WTC11 (cell line): ENCODE data around the gene TUBB2B. TPM values are rescaled to one million over a fixed set of nuclear protein-coding genes. Genes with fewer than 3 reads are reported as not detected.

Experiments used
- ATAC-seq: fragments of 200-7000 bp; cut with Tn5 transposase; 2 replicates; pipeline ENCODE4 v1.10.0; 2021; ENCODE audit warnings: mild to moderate bottlenecking, moderate library complexity
- CTCF ChIA-PET: fragments of 300-600 bp; sonication (Branson Sonifier 250); formaldehyde crosslinking; loops from one replicate; lab custom pipeline; 2021; ENCODE audit warnings: antibody characterized with exemption; lab: Charles Lee
- POLR2A ChIA-PET: fragments of 350-600 bp; sonication (Branson Sonifier 250); formaldehyde crosslinking; loops from one replicate; lab custom pipeline; 2021; ENCODE audit warnings: antibody characterized with exemption; lab: Charles Lee
- DNase-seq: peaks from one replicate; pipeline ENCODE4 v3.0.0; 2021; ENCODE audit warnings: low spot score
- H3K27ac Mint-ChIP-seq: 2 replicates; pipeline ENCODE4 v1.8.0; 2021; ENCODE audit warnings: mixed read lengths
- H3K27me3 Mint-ChIP-seq: 2 replicates; pipeline ENCODE4 v1.8.0; 2021; ENCODE audit warnings: low read depth, mild to moderate bottlenecking, moderate library complexity, mixed read lengths
- H3K36me3 Mint-ChIP-seq: 2 replicates; pipeline ENCODE4 v1.8.0; 2021; ENCODE audit warnings: mixed read lengths
- H3K4me1 Mint-ChIP-seq: 2 replicates; pipeline ENCODE4 v1.8.0; 2022; ENCODE audit warnings: mixed read lengths
- H3K4me3 Mint-ChIP-seq: 2 replicates; pipeline ENCODE4 v1.8.0; 2021; ENCODE audit warnings: mild to moderate bottlenecking, moderate library complexity, mixed read lengths
- H3K9me3 Mint-ChIP-seq: 2 replicates; pipeline ENCODE4 v1.8.0; 2021; ENCODE audit warnings: mixed read lengths
- ATF1 ChIP-seq: sonication (generic); formaldehyde crosslinking; IDR thresholded peaks from 2 replicates; pipeline ENCODE4 v1.8.1; 2023; ENCODE audit warnings: mild to moderate bottlenecking, moderate library complexity, missing genetic modification reagents
- CREM ChIP-seq: sonication (generic); formaldehyde crosslinking; IDR thresholded peaks from 2 replicates; pipeline ENCODE4 v1.8.1; 2022; ENCODE audit warnings: mild to moderate bottlenecking, missing genetic modification reagents, moderate library complexity
- ESRRA ChIP-seq: sonication (generic); formaldehyde crosslinking; IDR thresholded peaks from 2 replicates; pipeline ENCODE4 v1.8.1; 2022; ENCODE audit warnings: mild to moderate bottlenecking, missing genetic modification reagents, borderline replicate concordance
- FOXJ3 ChIP-seq: sonication (generic); formaldehyde crosslinking; IDR thresholded peaks from 2 replicates; pipeline ENCODE4 v1.9.0; 2021; ENCODE audit warnings: missing genetic modification reagents, mild to moderate bottlenecking, borderline replicate concordance
- FOXK1 ChIP-seq: sonication (generic); formaldehyde crosslinking; IDR thresholded peaks from 2 replicates; pipeline ENCODE4 v1.8.0; 2022; ENCODE audit warnings: mild to moderate bottlenecking, moderate library complexity, missing genetic modification reagents
- FOXP1 ChIP-seq: sonication (generic); formaldehyde crosslinking; IDR thresholded peaks from 2 replicates; pipeline ENCODE4 v1.8.0; 2022; ENCODE audit warnings: missing genetic modification reagents, mild to moderate bottlenecking, moderate library complexity, borderline replicate concordance
- GABPB1 ChIP-seq: sonication (generic); formaldehyde crosslinking; IDR thresholded peaks from 2 replicates; pipeline ENCODE4 v1.8.1; 2023; ENCODE audit warnings: mild to moderate bottlenecking, missing genetic modification reagents
- GRHL2 ChIP-seq: fragments of 250-450 bp; sonication (Bioruptor Pico); IDR thresholded peaks from 2 replicates; pipeline ENCODE4 v1.8.0; 2022; ENCODE audit warnings: mild to moderate bottlenecking, moderate library complexity; ENCODE audit not compliant: insufficient replicate concordance, severe bottlenecking
- NR1H2 ChIP-seq: sonication (generic); formaldehyde crosslinking; IDR thresholded peaks from 2 replicates; pipeline ENCODE4 v1.9.0; 2021; ENCODE audit warnings: mild to moderate bottlenecking, moderate library complexity, missing genetic modification reagents
- TEAD1 ChIP-seq: sonication (generic); formaldehyde crosslinking; IDR thresholded peaks from 2 replicates; pipeline ENCODE4 v1.8.0; 2022; ENCODE audit warnings: mild to moderate bottlenecking, missing genetic modification reagents
- TP53 ChIP-seq: sonication (generic); formaldehyde crosslinking; IDR thresholded peaks from 2 replicates; pipeline ENCODE4 v1.8.1; 2023; ENCODE audit warnings: mild to moderate bottlenecking, missing genetic modification reagents
- ZNF138 ChIP-seq: sonication (generic); formaldehyde crosslinking; conservative IDR thresholded peaks from 2 replicates; pipeline ENCODE4 v1.8.1; 2022; ENCODE audit warnings: mild to moderate bottlenecking, moderate library complexity, missing genetic modification reagents
- ZNF317 ChIP-seq: sonication (generic); formaldehyde crosslinking; IDR thresholded peaks from 2 replicates; pipeline ENCODE4 v1.8.1; 2023; ENCODE audit warnings: low read depth, mild to moderate bottlenecking, moderate library complexity, missing genetic modification reagents, borderline replicate concordance
- ZNF416 ChIP-seq: fragments of 250-450 bp; sonication (Bioruptor Pico); IDR thresholded peaks from 2 replicates; pipeline ENCODE4 v1.9.0; 2021; ENCODE audit warnings: mild to moderate bottlenecking, inconsistent platforms
- total RNA-seq: library from RNA; stranded (reverse); gene quantifications from 3 replicates; pipeline ENCODE4 v1.2.3, GENCODE V29; 2021
- TF ChIP-seq, protein P1 (sequence below): fragments of 250-450 bp; sonication (Bioruptor Pico); conservative IDR thresholded peaks from 2 replicates; pipeline ENCODE4 v1.9.0; 2021; ENCODE audit warnings: mild to moderate bottlenecking
- TF ChIP-seq, protein P2 (sequence below): sonication (generic); formaldehyde crosslinking; IDR thresholded peaks from 2 replicates; pipeline ENCODE4 v1.8.1; 2023; ENCODE audit warnings: mild to moderate bottlenecking, missing genetic modification reagents, moderate library complexity
- TF ChIP-seq, protein P3 (sequence below): sonication (generic); formaldehyde crosslinking; IDR thresholded peaks from 2 replicates; pipeline ENCODE4 v1.8.1; 2023; ENCODE audit warnings: mild to moderate bottlenecking, moderate library complexity, missing genetic modification reagents
- TF ChIP-seq, protein P4 (sequence below): sonication (generic); formaldehyde crosslinking; IDR thresholded peaks from 2 replicates; pipeline ENCODE4 v1.8.1; 2023; ENCODE audit warnings: mild to moderate bottlenecking, missing genetic modification reagents, moderate library complexity
- TF ChIP-seq, protein P5 (sequence below): sonication (generic); formaldehyde crosslinking; IDR thresholded peaks from 2 replicates; pipeline ENCODE4 v1.8.0; 2023; ENCODE audit warnings: mild to moderate bottlenecking, missing genetic modification reagents
- TF ChIP-seq, protein P6 (sequence below): sonication (generic); formaldehyde crosslinking; IDR thresholded peaks from 2 replicates; pipeline ENCODE4 v1.8.1; 2022; ENCODE audit warnings: missing genetic modification reagents, borderline replicate concordance
- TF ChIP-seq, protein P7 (sequence below): fragments of 250-450 bp; sonication (Bioruptor Pico); IDR thresholded peaks from 2 replicates; pipeline ENCODE4 v1.9.0; 2021; ENCODE audit warnings: mild to moderate bottlenecking

Gene TUBB2B
- total RNA-seq, 1 experiment from 2014 or later, result 591 TPM

DNA sequence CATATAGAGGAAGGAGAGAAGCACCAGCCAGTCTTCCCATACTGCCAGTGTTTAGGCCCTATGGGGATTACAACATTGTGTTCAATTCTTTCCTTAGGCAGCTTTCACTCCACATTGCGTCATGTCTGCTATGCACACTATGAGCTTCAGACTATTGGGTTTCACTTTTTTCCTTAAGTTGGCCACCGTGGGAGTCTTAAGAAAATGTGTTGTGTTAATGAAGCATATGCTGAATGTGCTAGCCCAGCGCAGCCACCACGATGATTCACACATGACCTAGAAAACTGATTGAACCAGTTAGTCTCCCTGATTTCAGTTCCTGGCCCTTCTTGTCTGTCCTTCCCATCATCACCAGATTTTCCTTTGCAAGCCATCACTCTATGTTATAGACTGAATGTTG is 21.5 kb downstream of the TUBB2B start:
- CTCF ChIA-PET, result no interaction called here

DNA sequence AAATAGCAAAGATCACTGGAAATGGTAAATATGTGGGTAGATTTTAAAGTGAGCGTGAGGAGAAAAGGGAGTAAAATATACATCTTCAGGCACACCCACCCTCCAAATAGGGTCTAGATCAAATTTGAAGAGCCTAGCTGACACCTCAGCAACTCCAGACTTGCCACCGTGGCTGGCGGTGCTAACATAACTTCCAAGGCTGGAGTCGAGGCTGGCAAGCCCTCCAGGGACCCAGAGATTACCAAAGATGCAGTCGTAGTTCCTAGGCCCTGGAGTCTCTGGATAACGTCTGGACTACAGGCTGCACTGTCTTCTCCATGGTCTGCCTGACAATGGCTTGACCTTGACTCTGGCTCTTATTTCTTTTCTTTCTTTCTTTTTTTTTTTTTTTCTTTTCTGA is 22.5 kb downstream of the TUBB2B start:
- POLR2A ChIA-PET, result no interaction called here
- TF ChIP-seq FOXJ3 (CRISPR knock-in tag) (no peak), NR1H2 (no peak), FOXP1 (CRISPR knock-in tag) (no peak), GRHL2 (CRISPR knock-in tag) (no peak), ZNF416 (CRISPR knock-in tag) (no peak), ESRRA (CRISPR knock-in tag) (no peak), TP53 (CRISPR knock-in tag) (no peak), ZNF317 (CRISPR knock-in tag) (no peak), CREM (CRISPR knock-in tag) (no peak), TEAD1 (CRISPR knock-in tag) (no peak), ZNF138 (CRISPR knock-in tag) (no peak), FOXK1 (CRISPR knock-in tag) (no peak)
- TF ChIP-seq, protein P1, sequence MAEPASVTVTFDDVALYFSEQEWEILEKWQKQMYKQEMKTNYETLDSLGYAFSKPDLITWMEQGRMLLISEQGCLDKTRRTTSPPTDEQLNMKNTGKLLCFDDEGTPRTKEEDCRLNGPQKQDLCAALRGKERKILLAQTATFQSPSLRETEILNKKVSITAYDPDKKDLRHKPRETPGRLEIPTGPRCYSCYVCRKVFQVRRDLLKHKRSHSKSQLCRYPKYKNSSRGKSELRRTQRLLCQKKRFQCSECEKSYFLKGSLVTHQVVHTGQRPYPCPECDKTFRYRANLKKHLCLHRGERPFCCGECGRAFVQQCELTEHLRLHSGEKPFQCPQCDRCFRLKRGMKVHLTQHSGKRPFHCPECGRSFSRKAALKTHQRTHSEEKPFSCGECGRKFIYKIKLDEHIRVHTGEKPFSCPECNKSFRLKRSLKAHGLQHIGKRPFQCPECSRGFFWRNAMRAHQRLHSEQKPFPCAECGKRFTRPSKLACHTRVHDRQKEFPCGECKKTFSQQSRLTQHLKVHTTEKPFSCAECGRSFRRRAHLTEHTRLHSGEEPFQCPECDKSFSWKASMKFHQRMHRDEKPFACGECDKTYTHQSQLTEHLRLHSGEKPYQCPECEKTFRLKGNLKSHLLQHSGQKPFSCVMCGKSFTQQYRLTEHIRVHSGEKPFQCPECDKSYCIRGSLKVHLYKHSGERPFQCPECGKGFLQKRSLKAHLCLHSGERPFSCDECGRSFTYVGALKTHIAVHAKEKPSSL (CRISPR knock-in tag), result no peak
- TF ChIP-seq, protein P2, sequence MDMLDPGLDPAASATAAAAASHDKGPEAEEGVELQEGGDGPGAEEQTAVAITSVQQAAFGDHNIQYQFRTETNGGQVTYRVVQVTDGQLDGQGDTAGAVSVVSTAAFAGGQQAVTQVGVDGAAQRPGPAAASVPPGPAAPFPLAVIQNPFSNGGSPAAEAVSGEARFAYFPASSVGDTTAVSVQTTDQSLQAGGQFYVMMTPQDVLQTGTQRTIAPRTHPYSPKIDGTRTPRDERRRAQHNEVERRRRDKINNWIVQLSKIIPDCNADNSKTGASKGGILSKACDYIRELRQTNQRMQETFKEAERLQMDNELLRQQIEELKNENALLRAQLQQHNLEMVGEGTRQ (CRISPR knock-in tag), result no peak
- TF ChIP-seq, protein P3, sequence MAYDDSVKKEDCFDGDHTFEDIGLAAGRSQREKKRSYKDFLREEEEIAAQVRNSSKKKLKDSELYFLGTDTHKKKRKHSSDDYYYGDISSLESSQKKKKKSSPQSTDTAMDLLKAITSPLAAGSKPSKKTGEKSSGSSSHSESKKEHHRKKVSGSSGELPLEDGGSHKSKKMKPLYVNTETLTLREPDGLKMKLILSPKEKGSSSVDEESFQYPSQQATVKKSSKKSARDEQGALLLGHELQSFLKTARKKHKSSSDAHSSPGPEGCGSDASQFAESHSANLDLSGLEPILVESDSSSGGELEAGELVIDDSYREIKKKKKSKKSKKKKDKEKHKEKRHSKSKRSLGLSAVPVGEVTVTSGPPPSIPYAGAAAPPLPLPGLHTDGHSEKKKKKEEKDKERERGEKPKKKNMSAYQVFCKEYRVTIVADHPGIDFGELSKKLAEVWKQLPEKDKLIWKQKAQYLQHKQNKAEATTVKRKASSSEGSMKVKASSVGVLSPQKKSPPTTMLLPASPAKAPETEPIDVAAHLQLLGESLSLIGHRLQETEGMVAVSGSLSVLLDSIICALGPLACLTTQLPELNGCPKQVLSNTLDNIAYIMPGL (CRISPR knock-in tag), result no peak
- TF ChIP-seq, protein P4, sequence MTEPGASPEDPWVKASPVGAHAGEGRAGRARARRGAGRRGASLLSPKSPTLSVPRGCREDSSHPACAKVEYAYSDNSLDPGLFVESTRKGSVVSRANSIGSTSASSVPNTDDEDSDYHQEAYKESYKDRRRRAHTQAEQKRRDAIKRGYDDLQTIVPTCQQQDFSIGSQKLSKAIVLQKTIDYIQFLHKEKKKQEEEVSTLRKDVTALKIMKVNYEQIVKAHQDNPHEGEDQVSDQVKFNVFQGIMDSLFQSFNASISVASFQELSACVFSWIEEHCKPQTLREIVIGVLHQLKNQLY (CRISPR knock-in tag), result no peak
- TF ChIP-seq, protein P5, sequence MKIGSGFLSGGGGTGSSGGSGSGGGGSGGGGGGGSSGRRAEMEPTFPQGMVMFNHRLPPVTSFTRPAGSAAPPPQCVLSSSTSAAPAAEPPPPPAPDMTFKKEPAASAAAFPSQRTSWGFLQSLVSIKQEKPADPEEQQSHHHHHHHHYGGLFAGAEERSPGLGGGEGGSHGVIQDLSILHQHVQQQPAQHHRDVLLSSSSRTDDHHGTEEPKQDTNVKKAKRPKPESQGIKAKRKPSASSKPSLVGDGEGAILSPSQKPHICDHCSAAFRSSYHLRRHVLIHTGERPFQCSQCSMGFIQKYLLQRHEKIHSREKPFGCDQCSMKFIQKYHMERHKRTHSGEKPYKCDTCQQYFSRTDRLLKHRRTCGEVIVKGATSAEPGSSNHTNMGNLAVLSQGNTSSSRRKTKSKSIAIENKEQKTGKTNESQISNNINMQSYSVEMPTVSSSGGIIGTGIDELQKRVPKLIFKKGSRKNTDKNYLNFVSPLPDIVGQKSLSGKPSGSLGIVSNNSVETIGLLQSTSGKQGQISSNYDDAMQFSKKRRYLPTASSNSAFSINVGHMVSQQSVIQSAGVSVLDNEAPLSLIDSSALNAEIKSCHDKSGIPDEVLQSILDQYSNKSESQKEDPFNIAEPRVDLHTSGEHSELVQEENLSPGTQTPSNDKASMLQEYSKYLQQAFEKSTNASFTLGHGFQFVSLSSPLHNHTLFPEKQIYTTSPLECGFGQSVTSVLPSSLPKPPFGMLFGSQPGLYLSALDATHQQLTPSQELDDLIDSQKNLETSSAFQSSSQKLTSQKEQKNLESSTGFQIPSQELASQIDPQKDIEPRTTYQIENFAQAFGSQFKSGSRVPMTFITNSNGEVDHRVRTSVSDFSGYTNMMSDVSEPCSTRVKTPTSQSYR, result no peak
- TF ChIP-seq, protein P6, sequence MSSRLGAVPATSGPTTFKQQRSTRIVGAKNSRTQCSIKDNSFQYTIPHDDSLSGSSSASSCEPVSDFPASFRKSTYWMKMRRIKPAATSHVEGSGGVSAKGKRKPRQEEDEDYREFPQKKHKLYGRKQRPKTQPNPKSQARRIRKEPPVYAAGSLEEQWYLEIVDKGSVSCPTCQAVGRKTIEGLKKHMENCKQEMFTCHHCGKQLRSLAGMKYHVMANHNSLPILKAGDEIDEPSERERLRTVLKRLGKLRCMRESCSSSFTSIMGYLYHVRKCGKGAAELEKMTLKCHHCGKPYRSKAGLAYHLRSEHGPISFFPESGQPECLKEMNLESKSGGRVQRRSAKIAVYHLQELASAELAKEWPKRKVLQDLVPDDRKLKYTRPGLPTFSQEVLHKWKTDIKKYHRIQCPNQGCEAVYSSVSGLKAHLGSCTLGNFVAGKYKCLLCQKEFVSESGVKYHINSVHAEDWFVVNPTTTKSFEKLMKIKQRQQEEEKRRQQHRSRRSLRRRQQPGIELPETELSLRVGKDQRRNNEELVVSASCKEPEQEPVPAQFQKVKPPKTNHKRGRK, result no peak
- TF ChIP-seq, all 79 proteins: peak for 0
- Mint-ChIP-seq H3K4me1 (peaks cover 43% of the 10 kb centered on the region), H3K9me3 (peaks cover 5% of the 10 kb centered on the region), H3K36me3 (peaks cover 4% of the 10 kb centered on the region; the same call in 1 of the 2 replicates), H3K4me3 (no peak overlapping the region), H3K27ac (no peak overlapping the region), H3K27me3 (no peaks in the 10 kb centered on the region; the same call in 1 of the 2 replicates)
- DNase-seq, result no peak
- no peak for ATAC-seq
- CTCF ChIA-PET, result interaction anchor here (1.0 kb wide), 1 partner anchor 9 kb away, joined by 3 read pairs; no protein-coding TSS in a partner anchor

More for the DNA sequence above, 21.5 kb downstream of the TUBB2B start:
- Mint-ChIP-seq H3K36me3 (no peaks in the 10 kb centered on the region), H3K4me3 (no peak overlapping the region), H3K9me3 (no peaks in the 10 kb centered on the region), H3K27ac (no peak overlapping the region), H3K4me1 (peaks cover 37% of the 10 kb centered on the region), H3K27me3 (no peaks in the 10 kb centered on the region)
- peak; percentile 83 for TF ChIP-seq GABPB1 (CRISPR knock-in tag)
- TF ChIP-seq, protein P7, sequence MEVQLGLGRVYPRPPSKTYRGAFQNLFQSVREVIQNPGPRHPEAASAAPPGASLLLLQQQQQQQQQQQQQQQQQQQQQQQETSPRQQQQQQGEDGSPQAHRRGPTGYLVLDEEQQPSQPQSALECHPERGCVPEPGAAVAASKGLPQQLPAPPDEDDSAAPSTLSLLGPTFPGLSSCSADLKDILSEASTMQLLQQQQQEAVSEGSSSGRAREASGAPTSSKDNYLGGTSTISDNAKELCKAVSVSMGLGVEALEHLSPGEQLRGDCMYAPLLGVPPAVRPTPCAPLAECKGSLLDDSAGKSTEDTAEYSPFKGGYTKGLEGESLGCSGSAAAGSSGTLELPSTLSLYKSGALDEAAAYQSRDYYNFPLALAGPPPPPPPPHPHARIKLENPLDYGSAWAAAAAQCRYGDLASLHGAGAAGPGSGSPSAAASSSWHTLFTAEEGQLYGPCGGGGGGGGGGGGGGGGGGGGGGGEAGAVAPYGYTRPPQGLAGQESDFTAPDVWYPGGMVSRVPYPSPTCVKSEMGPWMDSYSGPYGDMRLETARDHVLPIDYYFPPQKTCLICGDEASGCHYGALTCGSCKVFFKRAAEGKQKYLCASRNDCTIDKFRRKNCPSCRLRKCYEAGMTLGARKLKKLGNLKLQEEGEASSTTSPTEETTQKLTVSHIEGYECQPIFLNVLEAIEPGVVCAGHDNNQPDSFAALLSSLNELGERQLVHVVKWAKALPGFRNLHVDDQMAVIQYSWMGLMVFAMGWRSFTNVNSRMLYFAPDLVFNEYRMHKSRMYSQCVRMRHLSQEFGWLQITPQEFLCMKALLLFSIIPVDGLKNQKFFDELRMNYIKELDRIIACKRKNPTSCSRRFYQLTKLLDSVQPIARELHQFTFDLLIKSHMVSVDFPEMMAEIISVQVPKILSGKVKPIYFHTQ, result no peak
- no peak for TF ChIP-seq CREM (CRISPR knock-in tag)
- TF ChIP-seq ATF1, result no peak
- DNase-seq (no peak), ATAC-seq (no peak)
- POLR2A ChIA-PET, result no interaction called here
